ENCODE data around the gene RAD21L1.

RAD21L1 gene

DNA sequence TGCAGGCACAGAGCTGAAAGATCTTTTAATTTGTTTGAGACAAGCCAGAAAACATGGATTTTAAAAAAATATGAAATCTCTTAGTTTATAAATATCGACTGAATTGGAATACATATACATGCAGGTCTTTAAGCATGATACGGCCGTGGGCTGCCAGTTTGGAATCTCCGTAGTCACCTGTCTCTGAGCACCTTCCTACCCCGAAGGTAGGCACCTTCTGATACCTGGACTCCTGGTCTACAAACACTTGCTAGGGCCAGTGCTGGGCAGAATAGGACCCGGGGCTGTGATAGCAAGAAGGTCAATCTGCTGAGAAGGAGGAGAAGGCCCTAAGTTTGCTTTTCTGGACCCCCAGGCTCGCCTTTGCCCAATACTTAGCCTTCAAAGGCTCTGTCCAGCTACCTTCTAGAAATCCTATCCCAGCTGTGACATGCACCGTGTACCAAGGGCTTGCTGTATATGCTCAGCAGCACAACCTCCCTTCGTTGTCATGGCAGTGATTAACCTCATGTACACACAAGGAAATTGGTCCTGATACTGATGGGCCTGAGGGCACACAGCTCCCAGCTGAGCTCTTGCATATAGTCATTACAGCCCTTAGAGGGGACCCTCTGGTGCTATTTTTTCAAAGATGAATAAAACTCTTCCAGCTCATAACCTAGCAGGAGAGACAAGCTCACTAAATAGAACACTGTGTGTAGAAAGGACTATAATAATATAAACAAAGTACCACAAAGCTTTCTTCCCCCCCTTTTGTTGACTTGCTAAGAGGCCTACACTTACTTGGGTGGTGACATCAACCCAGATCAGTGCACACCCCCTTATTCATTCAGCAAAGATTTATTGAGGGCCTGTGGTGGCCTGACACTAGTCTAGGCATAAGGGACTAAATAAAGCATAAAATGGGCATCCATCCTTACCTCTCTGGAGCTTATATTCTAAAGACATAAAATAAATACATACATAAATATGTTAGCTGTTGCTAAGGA lies 58.0 kb downstream of the RAD21L1 start:
- no peak for DNase-seq (ENCODE audit: low read depth, low spot score)
- no peak for TF ChIP-seq CTCF (IDR thresholded peaks at IDR 0.05; ENCODE audit: insufficient read depth, low read length, missing control alignments)
- no peak overlapping the region for H3K4me3 ChIP-seq (ENCODE audit: low read depth, low read length)
- CTCF ChIA-PET, result interaction anchor here (1.3 to 1.8 kb wide), 2 partner anchors 29 to 183 kb away, joined by 4 read pairs; partner anchors contain the start of gene NSFL1C
- POLR2A ChIA-PET, result no interaction called here

- H3K4me3 ChIP-seq (ENCODE audit: low read depth, low read length), result no peak overlapping the region
- CTCF ChIA-PET, result no interaction called here
- POLR2A ChIA-PET, result no interaction called here
- no peak for DNase-seq (ENCODE audit: low read depth, low spot score)
- TF ChIP-seq CTCF (IDR thresholded peaks at IDR 0.05; ENCODE audit: insufficient read depth, low read length, missing control alignments), result no peak
Observed at GRCh38 chr20:1286267-1287024, 60.6 kb downstream of the RAD21L1 start.

- no peak for TF ChIP-seq CTCF (IDR thresholded peaks at IDR 0.05; ENCODE audit: insufficient read depth, low read length, missing control alignments)
- H3K4me3 ChIP-seq (ENCODE audit: low read depth, low read length), result no peak overlapping the region
- POLR2A ChIA-PET, result no interaction called here
- CTCF ChIA-PET, result no interaction called here
- DNase-seq (ENCODE audit: low read depth, low spot score), result no peak
Observed at GRCh38 chr20:1287306-1287705, 61.5 kb downstream of the RAD21L1 start.

DNA sequence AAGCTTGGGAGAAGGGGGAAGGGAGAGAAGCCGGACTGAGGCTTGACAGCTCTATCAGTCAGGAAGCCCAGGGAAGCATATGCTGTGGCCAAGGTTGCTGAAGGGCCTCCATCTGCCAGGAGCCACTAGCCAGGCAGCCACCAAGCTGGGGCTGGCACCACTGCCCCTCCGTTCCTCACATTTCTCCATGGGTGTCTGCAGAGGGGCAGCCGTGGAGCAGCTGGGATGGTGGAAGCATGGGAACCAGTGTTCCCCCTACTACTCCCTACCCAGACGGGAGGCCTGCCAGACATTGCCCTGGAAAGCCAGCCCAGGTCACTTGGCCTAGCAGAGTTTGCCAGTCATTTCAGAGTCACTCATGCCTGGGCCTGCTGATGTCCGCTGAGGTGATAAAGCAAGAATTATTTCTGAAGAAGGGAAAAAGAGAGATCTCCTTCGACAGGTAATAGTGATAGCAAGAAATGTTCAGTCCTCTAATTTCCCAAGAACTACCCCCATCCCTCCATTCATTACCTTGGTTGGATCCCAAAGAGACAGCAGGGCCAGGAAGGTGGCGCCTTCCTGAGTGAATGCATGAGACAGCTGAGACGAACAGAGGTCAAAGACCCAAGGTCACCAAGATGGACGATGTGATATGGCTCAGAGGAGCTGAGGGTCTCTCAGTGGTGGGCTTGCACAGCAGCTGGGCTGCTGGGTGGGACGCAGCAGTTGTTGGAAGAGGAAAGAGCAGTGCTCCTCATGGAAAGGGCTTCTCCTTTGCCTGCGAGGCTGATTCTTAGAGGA lies 62.1 kb downstream of the RAD21L1 start:
- ChIA-PET POLR2A (no interaction called here), CTCF (interaction anchor here (1.1 kb wide), 1 partner anchor 25 kb away, joined by 3 read pairs; no protein-coding TSS in a partner anchor)
- no peak overlapping the region for H3K4me3 ChIP-seq (ENCODE audit: low read depth, low read length)
- DNase-seq (ENCODE audit: low read depth, low spot score), result no peak
- TF ChIP-seq CTCF (IDR thresholded peaks at IDR 0.05; ENCODE audit: insufficient read depth, low read length, missing control alignments), result no peak

GRCh38 chr20:1291191-1291741 lies 65.4 kb downstream of the RAD21L1 start:
- TF ChIP-seq CTCF (IDR thresholded peaks at IDR 0.05; ENCODE audit: insufficient read depth, low read length, missing control alignments), result no peak
- ChIA-PET CTCF (interaction anchor here (0.9 to 1.9 kb wide), 6 partner anchors 11 to 176 kb away, joined by 3 to 8 read pairs (median 4); partner anchors contain the start of gene NSFL1C), POLR2A (interaction anchor here (0.9 kb wide), 1 partner anchor 9 kb away, joined by 3 read pairs; no protein-coding TSS in a partner anchor)
- DNase-seq (ENCODE audit: low read depth, low spot score), result no peak
- H3K4me3 ChIP-seq (ENCODE audit: low read depth, low read length), result no peak overlapping the region

All from AG04449 (cell line).